ENCODE measurements around the gene SANBR.
"Not testable (repeated sequence)": the region's sequence is repeated elsewhere in the genome, so short reads cannot be mapped to it uniquely, and the experiment has no call there.

Gene SANBR

DNA sequence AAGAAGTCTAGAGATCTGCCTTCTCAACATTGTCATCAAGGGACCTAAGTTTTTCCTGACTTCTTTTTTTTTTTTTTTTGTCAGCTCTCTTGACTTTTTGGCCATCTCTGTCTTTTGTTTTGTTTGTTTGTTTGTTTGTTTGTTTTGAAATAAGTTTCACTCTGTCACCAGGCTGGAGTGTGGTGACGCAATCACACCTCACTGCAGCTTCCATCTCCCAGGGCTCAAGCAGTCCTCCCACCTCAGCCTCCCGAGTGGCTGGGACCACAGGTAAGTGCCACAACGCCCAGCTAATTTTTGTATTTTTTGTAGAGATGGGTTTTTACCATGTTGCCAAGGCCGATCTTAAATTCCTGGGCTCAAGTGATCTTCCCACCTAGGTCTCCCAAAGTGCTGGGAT is 42.0 kb upstream of the SANBR start:
- FAIRE-seq: no peak
- no peak for DNase-seq (ENCODE audit: insufficient read length, low spot score)
- no peak for TF ChIP-seq SPI1 (IDR thresholded peaks at IDR 0.05; ENCODE audit: low read depth, low read length)
- no peak for TF ChIP-seq TAF1 (IDR thresholded peaks at IDR 0.05; ENCODE audit: low read depth, low read length)
- no peak for TF ChIP-seq POLR2AphosphoS5 (IDR thresholded peaks at IDR 0.05; ENCODE audit: low read depth, low read length)
- TF ChIP-seq POU2F2 (IDR thresholded peaks at IDR 0.05; ENCODE audit: low read depth, low read length): no peak
- TF ChIP-seq POLR2A (IDR thresholded peaks at IDR 0.05; ENCODE audit: low read depth, low read length): no peak
- no peak for TF ChIP-seq PAX5 (IDR thresholded peaks at IDR 0.05; ENCODE audit: insufficient read depth, low read length, severe bottlenecking)

DNA sequence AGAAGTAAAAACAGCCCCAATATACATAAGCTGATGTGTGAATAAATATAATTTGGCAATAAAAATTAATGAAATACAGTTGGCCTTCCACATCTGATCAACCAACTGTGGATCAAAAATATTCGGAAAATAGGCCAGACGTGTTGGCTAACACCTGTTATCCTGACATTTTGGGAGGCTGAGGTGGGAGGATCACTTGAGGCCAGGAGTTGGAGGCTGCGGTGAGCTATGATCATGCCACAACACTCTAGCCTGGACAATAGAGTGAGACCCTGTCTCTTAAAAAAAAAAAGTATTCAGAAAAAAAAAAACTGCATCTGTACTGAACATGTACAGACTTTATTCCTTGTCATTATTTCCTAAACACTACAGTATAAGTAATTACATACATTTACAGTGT is 36.1 kb upstream of the SANBR start:
- DNase-seq (ENCODE audit: insufficient read length, low spot score) (no peak), FAIRE-seq (no peak)
- TF ChIP-seq SPI1 (IDR thresholded peaks at IDR 0.05; ENCODE audit: low read depth, low read length) (no peak), PAX5 (IDR thresholded peaks at IDR 0.05; ENCODE audit: insufficient read depth, low read length, severe bottlenecking) (no peak), POLR2A (IDR thresholded peaks at IDR 0.05; ENCODE audit: low read depth, low read length) (no peak)

DNA sequence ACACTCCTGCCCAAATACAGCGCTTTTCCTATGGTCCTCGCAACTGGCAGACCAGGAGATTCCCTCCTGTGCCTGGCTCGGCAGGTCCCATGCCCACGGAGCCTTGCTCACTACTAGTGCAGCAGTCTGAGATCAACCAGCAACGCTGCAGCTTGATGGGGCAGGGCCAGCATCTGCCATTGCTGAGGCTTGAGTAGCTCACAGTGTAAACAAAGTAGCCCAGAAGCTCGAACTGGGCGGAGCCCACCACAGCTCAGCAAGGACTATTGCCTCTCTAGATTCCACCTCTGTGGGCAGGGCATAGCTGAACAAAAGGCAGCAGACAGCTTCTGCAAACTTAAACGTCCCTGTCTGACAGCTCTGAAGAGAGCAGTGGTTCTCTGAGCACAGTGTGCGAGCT is 31.1 kb upstream of the SANBR start:
- not testable (repeated sequence) for DNase-seq (ENCODE audit: insufficient read length, low spot score); FAIRE-seq

DNA sequence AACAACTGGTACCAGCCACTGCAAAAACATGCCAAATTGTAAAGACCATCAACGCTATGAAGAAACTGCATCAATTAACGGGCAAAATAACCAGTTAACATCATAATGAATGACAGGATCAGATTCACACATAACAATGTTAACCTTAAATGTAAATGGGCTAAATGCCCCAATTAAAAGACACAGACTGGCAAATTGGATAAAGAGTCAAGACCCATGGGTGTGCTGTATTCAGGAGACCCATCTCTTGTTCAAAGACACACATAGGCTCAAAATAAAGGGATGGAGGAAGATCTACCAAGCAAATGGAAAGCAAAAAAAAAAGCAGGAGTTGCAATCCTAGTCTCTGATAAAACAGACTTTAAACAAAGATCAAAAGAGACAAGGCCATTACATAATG is 29.0 kb upstream of the SANBR start:
- FAIRE-seq: not testable (repeated sequence)

DNA sequence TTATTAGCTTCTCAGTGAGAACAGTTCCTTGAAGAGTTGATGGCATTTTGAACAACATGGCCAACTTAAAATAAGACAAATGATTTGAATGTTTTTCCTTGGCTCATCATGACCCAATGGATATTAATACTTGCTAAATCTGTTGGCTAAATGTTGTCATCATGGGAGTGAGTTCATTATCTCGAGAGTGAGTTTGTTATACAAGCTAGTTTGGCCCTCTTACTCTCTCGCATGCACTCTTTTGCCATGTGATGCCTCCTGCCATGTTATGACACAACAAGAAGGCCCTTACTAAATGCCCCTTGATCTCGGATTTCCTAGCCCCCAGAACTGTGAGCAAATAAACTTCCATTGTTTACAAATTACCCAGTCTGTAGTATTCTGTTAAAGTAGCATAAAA is 22.9 kb upstream of the SANBR start:
- DNase-seq (ENCODE audit: insufficient read length, low spot score) (no peak), FAIRE-seq (no peak)
- no peak for TF ChIP-seq POLR2A (IDR thresholded peaks at IDR 0.05; ENCODE audit: low read depth, low read length)
- TF ChIP-seq SPI1 (IDR thresholded peaks at IDR 0.05; ENCODE audit: low read depth, low read length): no peak
- TF ChIP-seq PAX5 (IDR thresholded peaks at IDR 0.05; ENCODE audit: insufficient read depth, low read length, severe bottlenecking): no peak
- TF ChIP-seq POU2F2 (IDR thresholded peaks at IDR 0.05; ENCODE audit: low read depth, low read length): no peak
- TF ChIP-seq POLR2AphosphoS5 (IDR thresholded peaks at IDR 0.05; ENCODE audit: low read depth, low read length): no peak

More for the DNA sequence above, 29.0 kb upstream of the SANBR start:
- not testable (repeated sequence) for DNase-seq (ENCODE audit: insufficient read length, low spot score)

DNA sequence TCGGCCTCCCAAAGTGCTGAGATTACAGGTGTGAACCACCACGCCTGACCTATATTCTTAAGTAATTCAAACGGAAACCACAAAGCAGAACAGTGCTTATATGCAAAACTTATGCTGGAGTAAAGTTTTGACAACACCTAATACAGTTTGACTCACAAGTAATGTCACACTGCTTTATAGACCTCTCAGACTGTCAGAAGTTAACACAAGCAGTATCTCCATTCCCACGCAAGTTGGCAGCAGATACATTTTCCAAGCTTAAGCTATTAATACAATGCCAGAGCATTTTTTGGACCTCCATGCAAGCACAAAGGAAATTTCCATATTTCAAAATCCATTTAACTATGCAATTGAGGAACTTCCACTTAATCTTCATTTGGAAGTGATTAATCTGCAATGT is 21.0 kb upstream of the SANBR start:
- TF ChIP-seq POLR2A (IDR thresholded peaks at IDR 0.05; ENCODE audit: low read depth, low read length) (no peak), SPI1 (IDR thresholded peaks at IDR 0.05; ENCODE audit: low read depth, low read length) (peak; percentile 49; the same call in 1 of the 2 replicates), POU2F2 (IDR thresholded peaks at IDR 0.05; ENCODE audit: low read depth, low read length) (peak; percentile 61; the same call in 1 of the 2 replicates), TAF1 (IDR thresholded peaks at IDR 0.05; ENCODE audit: low read depth, low read length) (no peak)
- no peak for DNase-seq (ENCODE audit: insufficient read length, low spot score)
- peak; percentile 75 for FAIRE-seq

DNA sequence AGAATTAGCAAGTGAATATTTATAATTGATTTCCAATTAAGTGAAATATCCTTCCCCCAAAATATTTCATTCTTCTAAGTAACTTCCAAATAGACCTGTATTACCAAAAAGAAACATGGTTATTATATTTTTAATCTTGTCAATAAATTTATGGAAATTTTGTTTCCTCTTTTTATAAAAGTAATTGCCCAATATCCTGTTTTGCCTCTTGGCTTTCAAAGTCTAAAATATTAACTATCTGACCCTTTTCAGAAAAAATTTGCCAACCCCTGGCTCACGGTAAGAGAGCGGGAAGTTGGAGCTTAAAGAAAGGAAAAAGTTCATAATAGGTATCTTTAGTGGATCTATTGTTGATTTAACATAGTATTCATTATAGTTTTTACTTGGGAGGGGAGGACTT is 20.4 kb upstream of the SANBR start:
- FAIRE-seq (no peak), DNase-seq (ENCODE audit: insufficient read length, low spot score) (no peak)
- TF ChIP-seq TAF1 (IDR thresholded peaks at IDR 0.05; ENCODE audit: low read depth, low read length) (no peak), SPI1 (IDR thresholded peaks at IDR 0.05; ENCODE audit: low read depth, low read length) (no peak), POLR2A (IDR thresholded peaks at IDR 0.05; ENCODE audit: low read depth, low read length) (no peak), POU2F2 (IDR thresholded peaks at IDR 0.05; ENCODE audit: low read depth, low read length) (no peak), POLR2AphosphoS5 (IDR thresholded peaks at IDR 0.05; ENCODE audit: low read depth, low read length) (no peak), PAX5 (IDR thresholded peaks at IDR 0.05; ENCODE audit: insufficient read depth, low read length, severe bottlenecking) (no peak)

DNA sequence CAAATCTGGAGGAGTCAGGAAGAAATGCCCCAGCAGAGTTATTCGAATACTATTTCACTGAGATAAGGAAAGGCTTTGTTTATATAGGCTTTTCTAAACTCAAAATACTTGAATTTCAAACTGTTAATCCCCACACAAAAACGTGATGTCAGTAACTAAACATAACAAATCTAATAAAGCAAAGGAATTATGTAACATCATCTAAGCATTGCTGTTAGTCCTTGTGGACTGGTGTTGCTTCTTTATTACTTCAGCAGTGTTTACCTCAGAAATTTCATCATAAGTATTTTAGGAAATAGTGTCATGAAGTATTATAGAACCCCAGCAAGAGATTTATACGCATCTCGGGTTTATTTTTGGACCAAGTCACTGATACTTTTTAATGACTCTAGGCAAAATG is 19.7 kb upstream of the SANBR start:
- no peak for DNase-seq (ENCODE audit: insufficient read length, low spot score)
- no peak for FAIRE-seq
- TF ChIP-seq SPI1 (IDR thresholded peaks at IDR 0.05; ENCODE audit: low read depth, low read length): no peak
- TF ChIP-seq POLR2AphosphoS5 (IDR thresholded peaks at IDR 0.05; ENCODE audit: low read depth, low read length): no peak
- no peak for TF ChIP-seq POLR2A (IDR thresholded peaks at IDR 0.05; ENCODE audit: low read depth, low read length)
- TF ChIP-seq PAX5 (IDR thresholded peaks at IDR 0.05; ENCODE audit: insufficient read depth, low read length, severe bottlenecking): no peak
- no peak for TF ChIP-seq POU2F2 (IDR thresholded peaks at IDR 0.05; ENCODE audit: low read depth, low read length)
- TF ChIP-seq TAF1 (IDR thresholded peaks at IDR 0.05; ENCODE audit: low read depth, low read length): no peak

DNA sequence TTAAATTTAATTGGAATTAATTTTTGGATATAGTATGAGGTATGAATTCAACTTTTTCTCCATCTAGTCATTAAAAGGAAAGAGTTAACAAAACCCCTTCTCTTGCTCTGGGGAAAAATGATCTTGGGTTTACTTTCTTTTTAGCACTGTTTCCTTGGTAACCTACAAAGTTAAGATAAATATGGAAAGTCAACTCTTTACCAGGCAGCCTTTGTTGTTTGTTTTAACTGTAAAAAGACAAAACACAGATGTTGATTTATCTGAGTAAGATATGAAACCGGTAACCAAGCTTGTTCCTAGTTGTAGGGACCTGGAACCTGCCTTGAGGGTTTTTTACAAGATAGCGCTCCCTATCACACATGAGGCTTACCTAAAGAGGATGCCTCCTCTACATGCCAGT is 10.1 kb upstream of the SANBR start:
- FAIRE-seq (no peak), DNase-seq (ENCODE audit: insufficient read length, low spot score) (no peak)
- TF ChIP-seq POLR2AphosphoS5 (IDR thresholded peaks at IDR 0.05; ENCODE audit: low read depth, low read length): no peak
- TF ChIP-seq POU2F2 (IDR thresholded peaks at IDR 0.05; ENCODE audit: low read depth, low read length): no peak

DNA sequence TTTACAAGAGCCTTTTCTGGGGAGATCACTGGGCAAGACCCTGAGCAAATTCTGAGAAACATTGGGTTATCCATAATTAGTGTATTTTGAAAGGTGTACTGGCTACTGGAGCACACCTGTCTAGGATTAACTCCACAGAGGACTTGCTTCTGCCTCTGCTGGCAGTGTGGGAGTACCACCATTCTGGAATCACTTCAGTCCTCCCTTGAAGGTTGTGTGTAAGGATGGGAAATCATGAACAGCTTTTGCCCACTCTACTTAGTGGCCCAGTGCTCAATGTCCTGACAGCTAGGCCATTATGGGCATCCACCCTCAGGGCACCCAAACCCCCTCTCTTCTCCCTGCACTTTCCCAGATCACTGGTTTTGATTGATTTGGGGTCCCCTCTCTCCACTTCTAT is 8.1 kb upstream of the SANBR start:
- TF ChIP-seq PAX5 (IDR thresholded peaks at IDR 0.05; ENCODE audit: insufficient read depth, low read length, severe bottlenecking) (no peak), POU2F2 (IDR thresholded peaks at IDR 0.05; ENCODE audit: low read depth, low read length) (no peak), POLR2A (IDR thresholded peaks at IDR 0.05; ENCODE audit: low read depth, low read length) (no peak), POLR2AphosphoS5 (IDR thresholded peaks at IDR 0.05; ENCODE audit: low read depth, low read length) (no peak), TAF1 (IDR thresholded peaks at IDR 0.05; ENCODE audit: low read depth, low read length) (no peak), SPI1 (IDR thresholded peaks at IDR 0.05; ENCODE audit: low read depth, low read length) (no peak)
- DNase-seq (ENCODE audit: insufficient read length, low spot score) (no peak), FAIRE-seq (no peak)

DNA sequence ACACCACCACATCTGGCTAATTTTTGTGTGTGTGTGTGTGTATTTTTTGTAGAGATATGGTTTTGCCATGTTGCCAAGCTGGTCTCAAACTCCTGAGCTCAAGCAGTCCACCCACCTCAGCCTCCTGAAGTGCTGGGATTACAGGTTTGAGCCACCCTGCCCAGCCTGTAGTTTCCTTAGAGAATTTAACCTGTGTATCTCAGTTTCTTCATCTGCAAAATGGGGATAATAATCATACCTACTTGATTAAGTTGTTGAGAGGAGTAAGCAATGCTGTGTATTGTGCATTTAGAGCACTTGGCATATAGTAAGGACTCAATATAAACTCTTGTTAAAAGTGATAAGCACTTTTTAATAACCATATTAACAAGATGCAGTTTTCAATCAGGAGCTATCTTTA is 6.3 kb upstream of the SANBR start:
- DNase-seq (ENCODE audit: insufficient read length, low spot score) (no peak), FAIRE-seq (no peak)
- TF ChIP-seq PAX5 (IDR thresholded peaks at IDR 0.05; ENCODE audit: insufficient read depth, low read length, severe bottlenecking) (no peak), POU2F2 (IDR thresholded peaks at IDR 0.05; ENCODE audit: low read depth, low read length) (no peak), POLR2AphosphoS5 (IDR thresholded peaks at IDR 0.05; ENCODE audit: low read depth, low read length) (no peak), POLR2A (IDR thresholded peaks at IDR 0.05; ENCODE audit: low read depth, low read length) (no peak), SPI1 (IDR thresholded peaks at IDR 0.05; ENCODE audit: low read depth, low read length) (no peak), TAF1 (IDR thresholded peaks at IDR 0.05; ENCODE audit: low read depth, low read length) (no peak)

All from GM12891 (cell line).